Endometrial microvascular endothelial cells (primary cell): Measurements from ENCODE around the gene SH3BP1. TPM values are rescaled to one million over a fixed set of nuclear protein-coding genes. Genes with fewer than 3 reads are reported as not detected.

Source experiments
- in situ Hi-C: cut with HindIII; loops from 2 replicates; pipeline ENCODE4 v1.10.0; 2017; ENCODE audit warnings: low sequenced_read_pairs, low pct_unique_long_range_greater_than_20kb; ENCODE audit errors: inconsistent ontology term
- total RNA-seq: library from RNA; depleted of rRNA; stranded (reverse); fragments of >200 nt; gene quantifications from one replicate; pipeline ENCODE4 v1.2.3, GENCODE V29; 2015; ENCODE audit errors: inconsistent ontology term

SH3BP1 gene
- total RNA-seq, 1 donor from 2014 or later: 2.0 TPM

DNA sequence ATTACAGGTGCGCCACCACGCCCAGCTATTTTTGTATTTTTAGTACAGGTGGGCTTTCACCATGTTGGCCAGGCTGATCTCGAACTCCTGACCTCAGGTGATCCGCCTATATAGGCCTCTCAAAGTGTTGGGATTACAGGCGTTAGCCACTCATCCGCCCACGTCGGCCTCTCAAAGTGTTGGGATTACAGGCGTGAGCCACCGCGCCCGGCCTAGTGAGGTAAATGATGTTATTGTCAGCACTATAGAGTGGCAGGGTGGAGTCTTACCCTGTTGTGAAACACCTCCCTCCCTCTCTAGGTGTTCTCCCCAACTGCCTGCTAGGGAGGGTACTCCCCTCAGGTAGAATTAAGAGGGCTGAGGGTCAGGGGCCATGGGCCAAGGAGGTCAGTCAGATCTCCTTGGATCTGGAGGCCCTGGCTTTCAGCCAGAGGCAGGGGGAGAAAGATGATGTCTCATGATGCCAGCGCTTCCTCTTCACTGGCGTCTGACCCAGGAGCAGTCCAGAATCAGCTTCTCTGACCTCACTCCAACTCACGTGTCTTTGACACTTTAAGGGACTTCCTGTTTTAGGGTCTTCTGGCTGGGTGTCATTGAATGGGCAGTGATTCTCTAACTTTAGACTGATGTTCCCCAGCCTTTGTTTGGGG lies 28.9 kb upstream of the SH3BP1 start:
- in situ Hi-C loops: no loop called here

DNA sequence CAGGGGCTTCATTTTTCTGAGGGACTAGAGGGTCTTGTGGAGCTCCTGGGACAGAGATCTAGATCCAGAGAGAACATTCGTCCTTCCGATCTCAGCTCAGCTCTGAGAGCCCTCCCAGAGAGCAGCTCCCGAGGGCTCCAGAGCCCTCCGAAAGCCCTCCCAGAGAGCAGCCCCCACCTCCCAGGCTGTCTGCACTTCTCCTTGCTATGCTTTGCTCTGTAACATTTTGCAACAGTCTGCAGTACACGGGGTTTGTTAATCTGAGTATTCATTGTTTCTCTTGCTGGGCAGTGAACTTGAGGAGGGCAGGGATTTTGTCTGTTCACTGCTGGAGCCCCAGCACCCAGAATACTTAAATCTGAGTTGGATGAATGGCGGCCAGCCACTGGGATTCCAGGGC lies 28.3 kb upstream of the SH3BP1 start:
- in situ Hi-C loops: no loop called here

GRCh38 chr22:37616201-37617083 lies 23.0 kb upstream of the SH3BP1 start:
- in situ Hi-C loops: no loop called here

GRCh38 chr22:37617431-37617830 lies 22.0 kb upstream of the SH3BP1 start:
- in situ Hi-C loops: no loop called here

- in situ Hi-C loops: no loop called here
Measured at GRCh38 chr22:37618072-37618656, 21.3 kb upstream of the SH3BP1 start.

DNA sequence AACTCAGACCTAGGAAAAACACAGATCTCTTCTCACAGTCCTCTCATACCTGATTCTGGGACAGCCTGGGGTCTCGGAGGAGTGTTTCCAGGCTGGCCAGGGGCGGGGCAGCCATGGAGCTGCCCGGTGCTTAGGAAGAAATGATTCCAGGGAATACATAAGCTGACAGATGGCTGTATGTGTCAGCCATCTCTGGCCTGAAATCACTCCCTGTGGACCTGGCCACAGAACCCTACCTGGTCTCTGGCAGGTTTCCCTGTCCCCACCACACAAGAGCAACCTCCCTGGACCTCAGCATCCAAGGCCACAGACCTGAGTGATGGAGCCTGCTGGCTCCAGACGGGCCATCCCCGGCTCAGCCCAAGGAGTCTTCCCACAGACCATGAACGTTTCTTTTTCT lies 20.8 kb upstream of the SH3BP1 start:
- in situ Hi-C loops: no loop called here

- in situ Hi-C loops: no loop called here
Measured at GRCh38 chr22:37619991-37620390, 19.5 kb upstream of the SH3BP1 start.

DNA sequence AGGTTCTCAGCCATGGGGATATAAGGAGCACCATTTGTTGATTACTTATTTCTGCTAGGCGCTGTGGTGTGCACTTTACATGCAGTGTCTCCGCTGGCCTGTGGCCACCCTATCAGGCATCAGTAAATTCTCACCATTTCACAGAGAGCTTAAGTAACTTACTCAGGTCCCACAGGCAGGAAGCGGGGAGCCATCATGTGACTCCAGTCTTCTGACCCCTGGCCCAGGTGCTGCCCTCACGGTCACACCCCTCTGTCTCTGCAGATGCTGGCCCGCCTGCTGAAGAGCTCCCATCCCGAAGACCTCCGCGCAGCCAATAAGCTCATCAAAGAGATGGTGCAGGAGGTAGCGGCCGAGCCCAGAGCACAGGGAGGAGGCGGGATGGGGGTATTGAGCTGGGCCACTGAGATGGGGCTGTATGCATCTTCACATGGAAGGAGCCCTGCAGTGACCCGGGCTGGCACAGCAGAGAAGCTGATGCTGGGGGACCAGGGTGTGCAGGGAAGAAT lies 18.1 kb upstream of the SH3BP1 start:
- in situ Hi-C loops: no loop called here

DNA sequence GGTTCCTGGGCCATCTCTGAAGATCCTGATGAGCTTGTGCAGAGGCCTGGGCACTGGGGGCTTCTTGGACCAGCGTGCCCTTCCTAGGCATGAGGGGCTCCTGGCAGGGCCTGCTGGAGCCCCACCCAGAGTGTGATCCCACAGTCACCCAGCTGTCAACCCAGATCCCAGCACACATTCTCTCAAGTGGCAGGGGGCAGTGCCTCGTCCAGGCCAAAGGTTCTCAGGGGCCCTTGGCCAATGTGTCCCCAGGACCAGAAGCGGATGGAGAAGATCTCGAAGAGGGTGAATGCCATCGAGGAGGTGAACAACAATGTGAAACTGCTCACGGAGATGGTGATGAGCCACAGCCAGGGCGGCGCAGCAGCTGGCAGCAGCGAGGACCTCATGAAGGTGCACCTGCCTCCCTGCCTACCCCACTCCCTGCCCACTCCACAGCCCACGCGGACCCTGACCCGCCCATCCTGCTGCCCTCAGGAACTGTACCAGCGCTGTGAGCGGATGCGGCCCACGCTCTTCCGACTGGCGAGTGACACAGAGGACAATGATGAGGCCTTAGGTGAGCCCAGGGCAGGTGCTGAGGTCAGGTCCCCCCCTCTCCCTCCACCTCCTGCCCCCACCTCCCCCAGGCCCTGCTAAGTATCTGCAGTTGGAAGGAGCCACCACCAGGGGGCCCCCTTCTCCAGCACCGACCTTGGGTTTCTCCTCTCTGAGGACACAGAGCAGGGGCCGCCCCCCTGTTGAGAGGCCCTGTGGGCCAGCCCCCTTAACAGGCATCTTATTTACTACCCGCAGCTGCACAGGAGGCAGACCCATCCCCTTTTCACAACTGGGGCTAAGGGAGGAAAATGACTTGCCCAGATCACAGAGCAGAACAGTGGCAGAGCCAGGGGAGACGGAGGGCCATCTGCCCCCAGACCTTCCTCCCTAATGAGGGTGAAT lies 16.1 kb upstream of the SH3BP1 start:
- in situ Hi-C loops: no loop called here

DNA sequence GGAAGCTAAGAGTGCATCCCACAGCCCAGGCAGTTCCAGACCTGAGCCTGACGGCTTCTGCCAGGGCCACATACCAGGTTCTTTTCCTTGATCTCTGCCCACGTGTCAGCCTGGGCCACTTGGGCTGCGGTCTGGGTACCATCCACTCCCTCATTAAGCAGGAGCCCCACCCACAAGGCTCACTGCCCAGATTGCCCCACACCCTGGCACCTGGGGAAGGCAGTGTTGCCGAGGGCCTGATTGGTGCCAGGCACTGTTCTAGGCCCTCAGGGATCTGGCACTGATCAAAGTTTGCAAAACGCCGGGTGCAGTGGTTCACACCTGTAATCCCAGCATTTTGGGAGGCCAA lies 15.5 kb upstream of the SH3BP1 start:
- in situ Hi-C loops: no loop called here

GRCh38 chr22:37624876-37625275 lies 14.6 kb upstream of the SH3BP1 start:
- in situ Hi-C loops: no loop called here

DNA sequence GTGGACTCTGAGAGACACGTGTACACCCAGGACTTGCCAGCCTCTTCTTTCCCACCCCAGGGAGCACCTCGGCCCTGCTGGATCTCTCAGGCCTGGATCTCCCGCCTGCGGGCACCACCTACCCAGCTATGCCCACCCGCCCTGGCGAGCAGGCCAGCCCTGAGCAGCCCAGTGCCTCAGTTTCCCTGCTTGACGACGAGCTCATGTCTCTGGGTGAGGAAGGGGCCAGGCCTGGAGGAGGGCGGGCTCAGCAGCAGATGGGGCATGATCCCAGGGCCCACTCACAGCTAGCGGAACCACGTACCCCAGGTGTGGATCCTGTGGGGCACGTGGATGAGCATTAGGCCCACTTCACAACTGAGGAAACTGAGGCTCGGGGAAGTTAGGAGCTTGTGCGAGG lies 13.7 kb upstream of the SH3BP1 start:
- in situ Hi-C loops: no loop called here

GRCh38 chr22:37626144-37626543 lies 13.3 kb upstream of the SH3BP1 start:
- in situ Hi-C loops: no loop called here

DNA sequence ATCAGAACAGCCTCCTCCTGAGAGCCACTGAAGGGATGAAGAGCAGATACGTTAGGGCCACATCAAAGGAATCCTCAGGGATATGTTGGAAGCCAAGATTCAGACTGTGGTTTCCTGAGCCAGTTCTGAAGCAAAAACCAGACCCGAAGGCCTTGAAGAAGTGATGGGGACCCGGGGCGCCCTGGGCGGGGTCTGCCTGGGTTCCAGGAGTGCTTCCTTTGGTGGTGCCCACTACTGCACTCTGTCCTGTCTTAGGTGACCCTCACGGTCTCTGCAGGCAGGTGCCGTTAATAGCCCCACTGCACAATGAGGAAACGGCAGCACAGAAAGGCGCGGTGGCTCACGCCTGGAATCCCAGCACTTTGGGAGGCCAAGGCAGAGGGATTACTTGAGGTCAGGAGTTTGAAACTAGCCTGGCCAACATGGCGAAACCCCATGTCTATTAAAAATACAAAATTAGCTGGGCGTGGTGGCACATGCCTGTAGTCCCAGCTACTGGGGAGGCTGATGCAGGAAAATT lies 12.9 kb upstream of the SH3BP1 start:
- in situ Hi-C loops: no loop called here

DNA sequence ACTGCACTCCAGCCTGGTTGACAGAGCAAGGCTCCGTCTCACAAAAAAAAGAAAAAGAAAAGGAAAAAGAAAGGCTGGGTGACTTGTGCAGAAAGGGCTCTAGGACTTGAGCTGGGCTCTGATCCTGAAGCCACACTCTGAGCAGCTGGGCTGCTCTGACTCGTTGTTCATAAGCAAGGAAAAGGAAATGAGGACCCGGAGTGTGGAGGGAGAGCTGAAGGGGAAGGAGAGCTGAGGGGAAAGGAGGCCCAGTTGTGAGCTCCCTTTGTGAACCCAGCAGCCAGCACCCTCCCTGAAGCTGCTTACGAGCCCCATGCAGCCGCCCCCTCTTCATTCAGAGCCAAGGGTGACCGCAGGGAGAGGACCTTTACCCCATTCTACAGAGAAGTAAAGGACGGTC lies 12.3 kb upstream of the SH3BP1 start:
- in situ Hi-C loops: no loop called here

DNA sequence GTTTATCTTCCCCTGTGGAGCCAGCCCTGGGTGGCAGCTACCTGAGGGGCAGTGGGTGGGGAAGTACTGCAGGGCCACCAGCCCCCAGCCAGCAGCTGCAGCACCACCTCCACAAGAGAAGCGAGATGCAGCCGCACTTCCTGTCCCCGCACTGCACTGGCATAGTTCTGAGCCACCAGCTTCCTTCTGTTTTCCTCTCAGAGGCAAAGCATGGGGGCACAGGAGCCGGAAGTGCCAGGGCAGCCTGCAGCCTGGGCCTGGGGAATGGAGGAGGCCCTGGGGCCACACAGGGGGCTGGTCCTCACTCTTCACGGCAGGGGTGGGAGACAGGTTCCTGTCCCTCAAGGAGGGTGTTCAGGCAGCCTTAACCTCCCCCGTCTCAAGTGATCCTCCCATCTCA lies 11.9 kb upstream of the SH3BP1 start:
- in situ Hi-C loops: no loop called here

- in situ Hi-C loops: no loop called here
Measured at GRCh38 chr22:37628830-37629229, 10.6 kb upstream of the SH3BP1 start.

GRCh38 chr22:37629928-37630327 lies 9.5 kb upstream of the SH3BP1 start:
- in situ Hi-C loops: no loop called here
